AG10803 (cell line): Measurements from ENCODE around the gene SBNO2.

Source experiments
- DNase-seq: peaks from one replicate; pipeline ENCODE4 v3.0.0; 2010; ENCODE audit warnings: low read depth
- H3K4me3 ChIP-seq: 2 replicates; pipeline ENCODE4 v1.5.1; 2011; ENCODE audit warnings: mild to moderate bottlenecking, low read length, control low read depth
- TF ChIP-seq, protein P1 (sequence below): conservative IDR thresholded peaks from 2 replicates; pipeline ENCODE4 v1.5.1; 2011; ENCODE audit warnings: mild to moderate bottlenecking, low read length, control low read depth, inconsistent platforms

SBNO2 gene

DNA sequence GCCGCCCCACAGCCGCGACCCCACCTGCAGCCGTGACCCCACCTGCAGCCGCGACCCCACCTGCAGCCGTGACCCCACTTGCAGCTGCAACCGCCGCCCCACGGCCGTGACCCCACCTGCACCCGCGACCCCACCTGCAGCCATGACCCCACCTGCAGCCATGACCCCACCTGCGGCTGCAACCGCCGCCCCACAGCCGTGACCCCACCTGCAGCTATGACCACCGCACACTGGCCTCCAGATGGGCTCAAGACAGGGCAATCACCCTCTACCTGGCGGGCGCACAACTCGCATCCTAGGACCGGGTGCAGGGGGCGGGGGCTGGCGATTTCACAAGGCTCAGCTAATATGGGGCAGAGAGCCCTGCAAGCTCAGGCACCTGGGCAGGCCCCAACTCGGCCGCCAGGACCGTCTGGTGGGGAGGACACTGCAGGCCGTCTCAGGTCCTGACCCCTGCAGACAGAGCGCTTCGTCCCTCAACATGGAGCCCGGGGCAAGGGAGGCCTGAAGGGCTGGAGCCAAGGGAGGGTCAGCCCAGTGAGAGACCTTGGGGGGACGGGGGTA lies 15.1 kb downstream of the SBNO2 start:
- no peak overlapping the region for H3K4me3 ChIP-seq
- TF ChIP-seq, protein P1, sequence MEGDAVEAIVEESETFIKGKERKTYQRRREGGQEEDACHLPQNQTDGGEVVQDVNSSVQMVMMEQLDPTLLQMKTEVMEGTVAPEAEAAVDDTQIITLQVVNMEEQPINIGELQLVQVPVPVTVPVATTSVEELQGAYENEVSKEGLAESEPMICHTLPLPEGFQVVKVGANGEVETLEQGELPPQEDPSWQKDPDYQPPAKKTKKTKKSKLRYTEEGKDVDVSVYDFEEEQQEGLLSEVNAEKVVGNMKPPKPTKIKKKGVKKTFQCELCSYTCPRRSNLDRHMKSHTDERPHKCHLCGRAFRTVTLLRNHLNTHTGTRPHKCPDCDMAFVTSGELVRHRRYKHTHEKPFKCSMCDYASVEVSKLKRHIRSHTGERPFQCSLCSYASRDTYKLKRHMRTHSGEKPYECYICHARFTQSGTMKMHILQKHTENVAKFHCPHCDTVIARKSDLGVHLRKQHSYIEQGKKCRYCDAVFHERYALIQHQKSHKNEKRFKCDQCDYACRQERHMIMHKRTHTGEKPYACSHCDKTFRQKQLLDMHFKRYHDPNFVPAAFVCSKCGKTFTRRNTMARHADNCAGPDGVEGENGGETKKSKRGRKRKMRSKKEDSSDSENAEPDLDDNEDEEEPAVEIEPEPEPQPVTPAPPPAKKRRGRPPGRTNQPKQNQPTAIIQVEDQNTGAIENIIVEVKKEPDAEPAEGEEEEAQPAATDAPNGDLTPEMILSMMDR, result no peak
- DNase-seq, result no peak

DNA sequence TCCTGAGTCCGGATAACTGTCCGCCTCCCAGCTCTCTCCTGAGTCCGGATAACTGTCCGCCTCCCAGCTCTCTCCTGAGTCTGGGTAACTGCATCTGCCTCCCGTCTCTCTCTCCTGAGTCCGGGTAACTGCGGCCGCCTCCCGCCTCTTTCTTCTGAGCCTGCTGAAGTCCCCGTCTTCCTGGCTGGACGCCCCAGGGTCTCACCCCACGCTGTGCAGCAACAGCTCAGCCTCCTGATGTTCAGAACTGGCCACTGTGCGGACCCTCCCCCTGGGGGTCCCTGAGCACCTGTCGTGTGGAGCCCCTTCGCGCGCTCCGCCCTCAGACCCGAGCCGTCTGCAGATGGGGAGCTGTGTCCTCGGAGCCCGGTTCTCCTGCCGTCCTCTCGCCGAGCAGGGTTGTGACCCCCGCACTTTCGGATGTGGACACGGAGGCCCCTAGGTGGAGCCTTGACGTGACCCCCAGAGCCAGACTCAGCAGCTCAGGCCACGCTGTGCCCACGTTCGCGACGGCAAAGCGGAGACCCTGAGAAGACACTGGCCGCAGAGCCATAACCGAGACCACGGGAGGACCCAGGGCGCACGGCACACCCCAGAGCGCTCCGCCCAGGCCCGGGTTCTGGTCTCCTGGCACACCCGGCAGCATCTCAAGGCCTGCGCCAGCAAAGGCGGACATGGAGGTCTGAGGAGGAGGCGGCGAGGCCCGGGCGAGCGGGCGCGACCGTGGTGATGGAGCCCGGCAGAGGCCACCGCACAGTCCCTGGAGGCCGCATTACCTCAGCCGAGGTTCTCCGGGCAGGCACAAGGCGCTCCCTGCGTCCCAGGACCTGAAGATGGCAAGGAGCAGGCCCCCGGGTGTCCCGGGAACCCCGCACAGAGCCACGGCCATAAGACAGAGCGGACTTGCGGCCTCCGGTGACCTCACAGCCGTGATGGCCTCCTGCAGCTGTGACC lies 15.9 kb downstream of the SBNO2 start:
- no peak for DNase-seq
- no peak overlapping the region for H3K4me3 ChIP-seq
- TF ChIP-seq, protein P1, result no peak

DNA sequence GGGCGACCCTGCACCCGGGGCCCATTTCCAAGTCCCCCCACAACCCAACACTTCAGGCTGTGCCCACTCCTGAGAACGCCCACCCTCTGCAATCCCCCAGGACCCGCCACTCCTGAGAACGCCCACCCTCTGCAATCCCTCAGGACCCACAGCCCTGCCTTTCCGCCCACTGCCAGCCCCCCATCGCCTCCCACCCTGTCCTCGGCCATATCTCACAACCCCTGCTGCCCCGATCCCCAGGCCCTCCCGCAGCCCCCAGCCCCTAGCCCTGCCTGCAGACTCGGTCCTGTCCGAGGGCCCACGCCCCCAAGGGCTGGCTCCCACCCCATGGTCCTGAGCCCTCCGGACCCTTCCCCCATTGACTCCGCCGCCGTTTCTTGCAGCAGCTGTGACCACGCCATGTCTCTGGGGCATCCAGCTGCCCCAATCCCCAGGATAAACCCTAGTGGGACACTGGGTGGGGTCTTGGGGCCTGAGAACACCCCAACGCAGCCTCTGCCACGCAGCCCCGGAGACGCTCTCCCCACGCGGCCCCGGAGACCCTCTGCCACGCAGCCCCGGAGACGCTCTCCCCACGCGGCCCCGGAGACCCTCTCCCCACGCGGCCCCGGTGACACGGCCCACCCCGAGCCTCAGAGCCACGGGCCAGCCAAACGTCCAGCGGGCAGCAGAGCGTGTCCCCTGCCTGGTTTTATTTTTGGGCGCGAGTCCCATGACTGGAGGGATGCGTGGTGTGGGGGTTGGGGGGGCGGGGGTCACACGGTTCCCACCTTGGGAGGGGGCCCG lies 17.0 kb downstream of the SBNO2 start:
- no peak for DNase-seq
- TF ChIP-seq, protein P1, result no peak
- no peak overlapping the region for H3K4me3 ChIP-seq

DNA sequence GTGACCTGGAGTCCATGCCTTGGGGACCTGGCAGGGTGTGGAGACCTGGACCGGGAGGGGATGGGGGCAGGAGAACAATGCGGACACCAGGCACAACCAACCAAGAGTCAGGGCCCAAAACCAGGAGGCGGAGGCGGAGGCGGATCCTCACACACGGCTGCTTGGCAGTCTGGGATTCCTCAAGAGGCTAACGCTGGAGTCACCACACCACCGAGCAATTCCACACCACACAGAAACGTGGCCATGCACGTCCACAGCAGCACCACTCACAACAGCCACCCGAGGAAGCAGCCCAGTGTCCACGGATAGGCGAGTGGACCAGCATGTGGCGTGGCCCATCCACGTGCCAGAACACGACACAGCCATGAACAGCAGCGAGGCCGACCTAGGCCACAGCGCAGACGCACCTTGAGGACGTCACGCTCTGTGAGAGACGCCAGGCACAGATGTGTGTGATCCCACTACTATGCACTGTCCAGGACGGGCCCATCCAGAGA lies 17.7 kb downstream of the SBNO2 start:
- no peak overlapping the region for H3K4me3 ChIP-seq
- DNase-seq, result peak; percentile 75
- TF ChIP-seq, protein P1, result no peak

DNA sequence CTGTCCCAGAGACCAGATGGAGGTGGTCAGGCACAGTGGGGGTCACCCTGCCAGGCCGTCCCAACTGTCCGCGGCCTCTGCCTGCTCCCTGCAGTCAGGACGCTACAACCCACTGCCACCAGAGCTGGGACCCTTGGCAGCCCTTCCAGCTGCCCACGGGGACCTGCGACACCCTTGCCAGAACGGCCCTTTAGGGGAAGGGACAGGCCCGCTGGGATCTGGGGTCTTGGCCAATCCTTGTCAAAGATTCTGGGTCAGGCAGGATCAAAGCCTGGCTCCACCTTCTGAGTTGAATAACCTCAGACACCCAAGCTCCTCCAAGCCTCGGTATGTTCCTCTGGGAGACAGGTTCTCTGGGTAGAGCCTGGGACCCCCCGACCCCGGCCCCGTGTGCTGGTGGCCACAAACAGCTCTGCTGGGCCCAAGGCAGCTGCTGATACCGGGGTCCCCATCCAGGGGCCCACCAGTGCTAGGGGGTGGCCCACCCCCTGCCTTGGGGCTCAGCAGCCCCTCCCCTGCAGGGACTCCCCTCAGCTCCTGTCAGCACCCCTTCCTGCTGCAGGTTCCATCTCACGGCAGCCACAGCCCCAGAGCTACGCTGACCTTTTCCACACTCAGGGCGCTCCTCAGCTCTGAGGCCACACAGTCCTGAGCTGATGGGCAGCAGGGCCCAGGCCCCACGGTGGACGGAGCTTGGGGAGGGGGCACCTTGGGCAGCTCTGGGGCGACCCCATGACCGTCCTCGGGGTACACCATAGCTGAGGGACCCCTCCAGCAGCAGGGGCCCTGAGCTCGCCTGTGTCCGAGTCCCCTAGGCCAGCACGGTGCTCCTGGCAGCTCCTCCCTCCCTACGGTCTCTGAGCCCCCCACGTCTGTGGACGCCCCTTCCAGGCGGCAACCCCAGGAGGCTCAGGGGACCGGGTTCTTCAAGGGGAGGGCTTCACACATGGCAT lies 18.4 kb downstream of the SBNO2 start:
- TF ChIP-seq, protein P1, result no peak
- peak overlapping the region; percentile 49 for H3K4me3 ChIP-seq
- peak; percentile 38 for DNase-seq

DNA sequence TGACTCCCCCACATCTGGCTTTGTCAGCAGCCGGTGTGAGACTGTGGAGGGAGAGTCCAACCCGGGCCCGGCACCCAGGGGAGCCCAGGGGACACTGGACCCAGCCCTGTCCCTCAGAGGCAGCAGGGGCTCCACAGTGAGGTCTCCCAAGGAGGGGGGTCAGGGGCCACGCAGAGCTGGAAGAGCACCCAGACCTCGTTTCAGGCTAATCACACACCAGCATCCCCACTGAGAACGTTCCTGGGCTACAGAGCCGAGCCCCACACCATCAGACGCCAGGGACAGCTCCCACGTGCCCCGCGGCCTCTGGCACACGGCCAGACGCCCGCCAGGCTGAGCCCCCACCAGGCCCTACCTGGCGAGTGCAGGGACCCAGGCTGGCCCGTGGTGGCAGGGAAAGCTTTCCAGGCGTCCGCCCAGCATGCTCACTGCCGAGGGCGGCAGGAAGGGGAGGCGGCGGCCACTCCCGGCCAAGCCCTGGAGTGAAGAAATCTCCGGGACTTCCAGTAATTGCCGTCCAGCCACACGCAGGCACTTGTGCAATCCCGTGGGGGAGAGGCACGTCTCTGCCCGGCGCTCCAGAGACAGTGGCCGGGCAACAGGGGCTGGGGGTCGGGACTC lies 19.2 kb downstream of the SBNO2 start:
- peak; percentile 92 for DNase-seq
- TF ChIP-seq, protein P1, result no peak
- H3K4me3 ChIP-seq, result peak overlapping the region; percentile 64
